MCF 10A (cell line): ENCODE results near the gene LINC01488. TPM values are rescaled to one million over a fixed set of nuclear protein-coding genes. Genes with fewer than 3 reads are reported as not detected.

ENCODE experiments used
- BruUV-seq: library from RNA; stranded (reverse); fragments of 400-500 nt; replicated peaks from 2 replicates; lab custom pipeline; 2021; lab: Mats Ljungman, UMichigan
- CTCF ChIA-PET: fragments of 300-600 bp; sonication (Branson Sonifier 250); formaldehyde crosslinking; extraction: SDS; loops from one replicate; lab custom pipeline; 2021; ENCODE audit warnings: antibody characterized with exemption, inconsistent platforms; lab: Yijun Ruan, JAX
- POLR2A ChIA-PET: fragments of 300-600, 350-650 bp; sonication (Branson Sonifier 250); formaldehyde crosslinking; extraction: SDS; loops from one replicate; lab custom pipeline; 2020; ENCODE audit warnings: antibody characterized with exemption, inconsistent platforms; lab: Yijun Ruan, JAX
- DNase-seq: peaks from one replicate; pipeline ENCODE4 v3.0.0-alpha.2; 2018; ENCODE audit not compliant: unreplicated experiment
- H3K27ac Mint-ChIP-seq: one replicate; pipeline ENCODE4 v1.8.0; 2022; ENCODE audit warnings: mild to moderate bottlenecking, low read depth, mixed read lengths; ENCODE audit not compliant: unreplicated experiment
- H3K27me3 Mint-ChIP-seq: one replicate; pipeline ENCODE4 v1.8.0; 2022; ENCODE audit warnings: mixed read lengths; ENCODE audit not compliant: insufficient read depth, unreplicated experiment
- H3K36me3 Mint-ChIP-seq: one replicate; pipeline ENCODE4 v1.8.0; 2022; ENCODE audit warnings: mild to moderate bottlenecking, moderate library complexity, mixed read lengths; ENCODE audit not compliant: insufficient read depth, unreplicated experiment
- H3K4me1 Mint-ChIP-seq: one replicate; pipeline ENCODE4 v1.8.0; 2022; ENCODE audit warnings: mixed read lengths; ENCODE audit not compliant: insufficient read depth, unreplicated experiment
- H3K4me3 Mint-ChIP-seq: one replicate; pipeline ENCODE4 v1.8.0; 2022; ENCODE audit warnings: mild to moderate bottlenecking, moderate library complexity, mixed read lengths; ENCODE audit not compliant: unreplicated experiment
- H3K9me3 Mint-ChIP-seq: one replicate; pipeline ENCODE4 v1.8.0; 2022; ENCODE audit warnings: mixed read lengths; ENCODE audit not compliant: unreplicated experiment
- CTCF ChIP-seq: fragments of 200-600 bp; IDR thresholded peaks from one replicate; pipeline ENCODE4 v1.8.0; 2022; ENCODE audit warnings: antibody characterized with exemption, mild to moderate bottlenecking; ENCODE audit not compliant: unreplicated experiment
- intact Hi-C: fragments of 100-400 bp; cut with micrococcal nuclease; formaldehyde crosslinking; loops from 2 replicates; pipeline ENCODE4 v1.14.1; 2022
- total RNA-seq: library from RNA; stranded (reverse); gene quantifications from 2 replicates; pipeline ENCODE4 v1.2.3, GENCODE V29; 2022

Gene LINC01488
- total RNA-seq, 1 experiment from 2014 or later = not detected

- no peak for DNase-seq
- intact Hi-C loops = no loop called here
- ChIA-PET POLR2A (interaction anchor here (0.5 kb wide), 1 partner anchor 773 kb away, joined by 3 read pairs; no protein-coding TSS in a partner anchor), CTCF (no interaction called here)
- no TSS peak for BruUV-seq
- no peaks in the 10 kb centered on the region for H3K36me3 Mint-ChIP-seq
- no peaks in the 10 kb centered on the region for H3K4me1 Mint-ChIP-seq
- H3K4me3 Mint-ChIP-seq = no peak overlapping the region
- H3K27ac Mint-ChIP-seq = no peak overlapping the region
- no peak for TF ChIP-seq CTCF
- H3K27me3 Mint-ChIP-seq = no peaks in the 10 kb centered on the region
- H3K9me3 Mint-ChIP-seq = peaks cover 22% of the 10 kb centered on the region
These were observed 29.1 kb upstream of the LINC01488 start for GRCh38 chr11:69452206-69452987.

GRCh38 chr11:69453151-69453550 lies 28.3 kb upstream of the LINC01488 start:
- ChIA-PET POLR2A (no interaction called here), CTCF (no interaction called here)
- Mint-ChIP-seq H3K27me3 (no peaks in the 10 kb centered on the region), H3K36me3 (no peaks in the 10 kb centered on the region), H3K4me1 (no peaks in the 10 kb centered on the region), H3K4me3 (no peak overlapping the region), H3K9me3 (peaks cover 30% of the 10 kb centered on the region), H3K27ac (no peak overlapping the region)
- BruUV-seq = no TSS peak
- DNase-seq = no peak
- intact Hi-C loops = no loop called here
- no peak for TF ChIP-seq CTCF

DNA sequence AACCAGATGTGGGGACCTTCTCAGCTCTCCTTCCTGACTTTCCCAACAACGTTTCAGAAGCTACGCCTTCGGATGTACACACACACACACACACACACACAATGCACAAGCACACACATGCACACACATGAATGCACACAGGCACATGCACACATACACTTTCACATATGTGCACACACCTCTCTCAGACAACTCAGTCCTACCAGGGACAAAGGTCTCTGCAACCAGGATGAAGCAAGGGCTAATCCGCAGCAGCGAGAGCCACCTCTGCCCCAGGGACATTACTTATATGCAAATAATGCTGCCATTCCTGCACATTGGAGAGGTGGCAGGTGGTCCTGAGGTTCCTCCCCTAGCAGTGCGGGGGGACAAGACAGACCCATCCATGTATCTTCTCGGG lies 27.4 kb upstream of the LINC01488 start:
- ChIA-PET POLR2A (no interaction called here), CTCF (no interaction called here)
- H3K27me3 Mint-ChIP-seq = no peaks in the 10 kb centered on the region
- no peaks in the 10 kb centered on the region for H3K4me1 Mint-ChIP-seq
- DNase-seq = no peak
- H3K4me3 Mint-ChIP-seq = no peak overlapping the region
- no peak for TF ChIP-seq CTCF
- intact Hi-C loops = no loop called here
- peaks cover 30% of the 10 kb centered on the region for H3K9me3 Mint-ChIP-seq
- H3K36me3 Mint-ChIP-seq = no peaks in the 10 kb centered on the region
- no peak overlapping the region for H3K27ac Mint-ChIP-seq
- no TSS peak for BruUV-seq

DNA sequence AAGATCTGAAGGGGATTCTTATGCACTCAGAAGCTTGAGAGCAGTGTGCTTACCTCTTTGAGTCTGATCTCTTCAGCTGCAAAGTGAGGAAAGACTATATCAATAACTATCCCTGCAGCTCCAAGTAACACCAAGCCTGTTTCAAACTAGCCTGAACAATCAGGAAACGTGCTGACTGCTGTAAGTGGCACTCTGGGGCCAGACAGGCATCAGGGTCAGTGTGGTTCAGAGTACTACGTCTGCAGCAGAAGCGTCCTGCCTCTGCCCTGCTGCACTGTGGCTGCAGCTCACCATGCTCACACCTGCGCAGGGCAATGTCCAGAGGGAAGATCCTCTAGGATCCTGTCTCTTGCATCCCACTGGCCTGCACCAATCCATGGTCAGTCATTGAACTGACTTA lies 25.5 kb upstream of the LINC01488 start:
- ChIA-PET CTCF (interaction anchor here (0.5 kb wide), 2 partner anchors 56 to 355 kb away, joined by 3 read pairs; no protein-coding TSS in a partner anchor), POLR2A (interaction anchor here (0.8 kb wide), 1 partner anchor 8 kb away, joined by 3 read pairs; no protein-coding TSS in a partner anchor)
- Mint-ChIP-seq H3K27ac (no peak overlapping the region), H3K27me3 (no peaks in the 10 kb centered on the region), H3K36me3 (no peaks in the 10 kb centered on the region), H3K4me1 (no peaks in the 10 kb centered on the region), H3K4me3 (no peak overlapping the region), H3K9me3 (peaks cover 28% of the 10 kb centered on the region)
- no peak for TF ChIP-seq CTCF
- intact Hi-C loops = no loop called here
- no TSS peak for BruUV-seq
- no peak for DNase-seq
